Stimulated activated CD8-positive, alpha-beta memory T cell treated with anti-CD3 and anti-CD28 coated beads, Interleukin-15, amount 100 ng/mL, for 4 hours (primary cell): Measurements from ENCODE around the gene PDSS1.

Experiments
- DNase-seq, 2 donors: peaks; one replicate each; pipeline ENCODE4 v3.0.0-alpha.2; 2020; ENCODE audit warnings: low read depth in 2 of 2

Gene PDSS1

DNA sequence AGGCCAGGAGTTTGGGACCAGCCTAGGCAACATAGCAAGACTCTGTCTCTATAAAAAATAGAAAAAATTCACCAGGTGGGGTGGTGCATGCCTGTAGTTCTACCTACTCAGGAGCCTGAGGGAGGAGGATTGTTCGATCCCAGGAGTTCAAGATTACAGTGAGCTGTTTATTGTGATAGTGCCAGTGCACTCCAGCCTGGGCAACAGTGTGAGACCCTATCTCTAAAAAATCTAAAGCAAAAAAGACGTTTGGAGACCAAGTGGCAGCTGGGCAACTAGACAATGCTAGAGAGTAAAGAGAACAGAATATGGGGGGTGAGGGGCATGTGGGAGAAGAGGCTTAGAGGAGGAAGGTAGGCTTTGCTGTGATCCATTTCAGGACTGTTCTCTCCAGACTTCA is 1.4 kb downstream of the PDSS1 start:
- no peak for DNase-seq

- DNase-seq: no peak
These were observed 2.1 kb downstream of the PDSS1 start for GRCh38 chr10:26699631-26700030.

DNA sequence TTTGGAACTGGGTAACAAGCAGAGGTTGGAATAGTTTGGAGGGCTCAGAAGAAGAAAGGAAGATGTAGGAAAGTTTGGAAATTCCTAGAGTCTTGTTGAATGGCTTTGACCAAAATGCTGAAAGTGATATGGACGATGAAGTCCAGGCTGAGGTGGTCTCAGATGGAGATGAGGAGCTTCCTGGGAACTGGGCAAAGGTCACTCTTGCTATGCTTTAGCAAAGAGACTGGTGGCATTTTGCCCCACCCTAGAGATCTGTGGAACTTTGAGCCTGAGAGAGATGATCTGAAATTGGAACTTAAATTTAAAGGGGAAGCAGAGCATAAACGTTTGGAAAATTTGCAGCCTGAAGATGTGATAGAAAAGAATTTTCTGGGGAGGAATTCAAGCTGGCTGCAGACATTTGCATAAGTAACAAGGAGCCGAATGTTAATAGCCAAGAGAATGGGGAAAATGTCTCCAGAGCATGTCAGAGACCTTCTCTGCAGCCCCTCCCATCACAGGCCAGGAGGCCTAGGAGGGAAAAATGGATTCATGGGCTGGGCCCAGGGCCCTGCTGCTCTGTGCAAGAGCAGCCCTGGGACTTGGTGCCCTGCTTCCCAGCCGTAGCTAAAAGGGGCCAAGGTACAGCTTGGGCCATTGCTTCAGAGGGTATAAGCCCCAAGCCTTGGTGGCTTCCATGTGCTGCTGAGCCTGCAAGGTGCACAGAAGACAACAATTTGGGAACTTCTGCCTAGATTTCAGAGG is 3.6 kb downstream of the PDSS1 start:
- DNase-seq: no peak

DNA sequence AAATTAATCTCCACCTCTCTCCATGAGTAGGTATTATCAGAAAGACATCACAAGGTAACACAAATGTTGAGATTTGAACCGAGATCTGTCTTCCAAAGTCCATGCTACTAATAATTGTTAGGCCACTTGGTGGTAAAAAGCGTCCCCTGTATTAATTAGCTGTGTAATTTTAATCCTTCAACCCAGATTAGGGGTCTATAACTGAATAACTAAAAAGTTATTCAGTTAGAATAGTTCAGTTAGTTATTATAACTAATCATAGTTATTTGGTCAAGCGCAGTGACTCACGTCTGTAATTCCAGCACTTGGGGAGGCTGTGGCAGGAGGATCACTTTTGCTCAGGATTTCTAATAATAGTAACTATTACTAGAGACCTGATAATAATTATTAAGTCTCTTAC is 5.6 kb downstream of the PDSS1 start:
- no peak for DNase-seq

GRCh38 chr10:26703974-26704373 is 6.5 kb downstream of the PDSS1 start:
- no peak for DNase-seq

- DNase-seq: no peak
These were observed 8.7 kb downstream of the PDSS1 start for GRCh38 chr10:26706206-26706605.

- DNase-seq: no peak
These were observed 9.4 kb downstream of the PDSS1 start for GRCh38 chr10:26706936-26707335.

DNA sequence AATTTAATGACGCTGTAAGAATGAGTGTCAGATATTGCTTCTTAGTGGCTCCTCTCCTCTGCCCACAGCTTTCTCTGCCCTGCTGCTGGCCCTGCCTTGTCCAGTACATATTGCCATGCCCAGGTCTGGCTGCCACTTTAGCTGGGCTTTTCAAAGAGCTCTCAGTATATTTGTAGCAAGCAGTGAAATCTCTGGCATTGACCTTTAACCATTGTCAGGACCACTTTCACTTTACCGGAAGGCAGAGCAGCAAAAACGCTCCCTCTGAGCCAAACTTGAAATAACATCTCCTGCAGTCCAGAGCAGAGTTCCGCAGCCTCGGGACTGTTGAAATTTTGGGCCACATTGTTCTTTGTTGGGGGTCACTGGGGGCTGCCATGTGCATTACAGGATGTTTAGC is 13.8 kb downstream of the PDSS1 start:
- DNase-seq: no peak

GRCh38 chr10:26714415-26715136 is 17.1 kb downstream of the PDSS1 start:
- no peak for DNase-seq

DNA sequence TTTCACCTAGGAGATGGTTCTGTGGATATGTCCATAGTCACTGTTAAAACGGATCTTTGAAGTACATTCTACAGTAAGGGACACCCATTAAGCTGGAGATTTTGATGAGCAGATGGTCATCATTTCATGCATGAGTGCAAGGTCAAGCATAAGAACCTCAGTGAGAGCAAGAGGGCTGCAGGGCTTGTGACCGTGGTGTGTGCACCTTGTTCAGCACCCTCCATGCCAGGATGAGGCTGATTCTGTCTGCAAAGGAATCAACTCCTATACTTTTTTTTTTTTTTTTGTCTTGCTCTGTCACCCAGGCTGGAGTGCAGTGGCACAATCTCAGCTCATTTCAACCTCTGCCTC is 17.6 kb downstream of the PDSS1 start:
- no peak for DNase-seq

DNA sequence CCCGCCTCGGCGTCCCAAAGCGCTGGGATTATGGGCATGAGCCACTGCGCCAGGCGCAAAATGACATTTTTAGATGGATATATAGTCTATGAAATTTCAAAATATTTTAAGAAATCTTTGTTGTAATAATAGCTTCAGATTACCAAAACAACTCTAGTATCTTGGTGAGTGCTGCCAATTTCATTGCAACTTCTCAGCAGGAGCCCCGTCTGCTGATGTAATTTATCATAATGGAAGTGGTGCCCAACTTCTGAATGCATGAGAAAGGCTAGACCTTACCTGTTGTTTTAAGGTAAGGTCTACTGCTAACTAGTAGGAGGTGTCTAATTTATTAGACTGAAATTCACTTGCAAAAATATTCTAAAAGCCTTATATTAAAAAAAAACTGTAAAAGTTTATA is 20.0 kb downstream of the PDSS1 start:
- no peak for DNase-seq

- peak in 1 of 2 donors; percentile 2 for DNase-seq
These were observed 24.1 kb downstream of the PDSS1 start for GRCh38 chr10:26721561-26721960.

DNA sequence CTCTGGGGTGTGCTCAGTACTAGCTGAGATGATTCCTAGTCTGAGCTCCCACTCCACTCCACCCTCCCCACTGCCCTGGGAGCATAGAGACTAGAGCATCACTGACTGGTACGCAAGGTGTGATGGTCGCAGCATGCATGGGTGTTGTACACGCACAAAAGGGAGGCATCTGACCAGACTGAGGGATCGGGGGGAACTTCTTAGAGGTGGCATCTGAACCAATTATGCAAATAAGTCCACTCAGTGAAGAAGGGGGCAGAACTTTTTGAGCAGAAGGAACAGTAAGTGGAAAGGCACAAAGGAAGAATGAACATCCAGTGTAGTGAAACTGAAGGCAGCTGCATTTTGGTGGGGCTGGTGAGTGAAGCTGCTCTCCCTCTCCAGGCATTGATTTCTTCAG is 25.5 kb downstream of the PDSS1 start:
- no peak for DNase-seq

GRCh38 chr10:26725837-26726727 is 28.6 kb downstream of the PDSS1 start:
- peak in 1 of 2 donors; percentile 4 for DNase-seq

DNA sequence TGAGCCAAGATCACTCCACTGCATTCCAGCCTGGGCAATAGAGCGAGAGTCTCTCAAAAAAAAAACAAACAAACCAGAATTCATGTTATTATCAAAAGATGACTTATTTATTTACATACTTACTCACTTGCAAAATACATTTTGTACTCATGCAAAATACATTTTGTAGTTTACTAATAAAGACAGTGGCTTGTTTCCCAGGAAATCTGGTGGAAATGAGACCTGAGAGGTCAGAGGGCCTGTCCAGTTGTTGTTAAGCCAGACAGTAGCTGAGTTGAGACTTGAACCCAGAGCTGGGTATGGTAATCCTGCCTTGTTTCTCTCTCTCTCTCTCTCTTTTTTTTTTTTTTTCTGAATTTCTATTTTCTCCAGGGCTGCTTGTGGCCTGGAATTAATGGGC is 29.5 kb downstream of the PDSS1 start:
- no peak for DNase-seq

GRCh38 chr10:26728957-26729356 is 31.5 kb downstream of the PDSS1 start:
- DNase-seq: no peak

GRCh38 chr10:26729395-26729794 is 31.9 kb downstream of the PDSS1 start:
- no peak for DNase-seq

DNA sequence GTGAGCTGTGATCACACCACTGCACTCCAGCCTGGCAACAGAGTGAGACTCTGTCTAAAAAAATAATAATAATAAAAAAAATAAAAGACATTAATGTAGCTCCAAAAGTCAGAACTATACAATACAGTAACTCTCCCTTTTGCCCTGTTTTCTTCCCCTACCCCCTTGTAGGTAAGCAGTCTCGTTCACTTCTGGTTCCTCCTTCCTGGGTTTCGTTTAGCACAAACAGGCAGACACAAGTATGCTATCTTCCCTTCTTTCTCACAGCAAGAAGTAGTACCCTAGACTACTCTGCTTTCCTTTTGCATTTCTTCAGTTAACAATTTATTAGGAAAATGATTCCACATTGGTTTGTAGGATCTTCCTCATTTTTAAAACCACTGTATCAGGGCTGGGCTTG is 33.1 kb downstream of the PDSS1 start:
- DNase-seq: no peak

GRCh38 chr10:26733750-26734568 is 36.5 kb downstream of the PDSS1 start:
- no peak for DNase-seq

GRCh38 chr10:26735435-26735834 is 37.9 kb downstream of the PDSS1 start:
- DNase-seq: no peak

DNA sequence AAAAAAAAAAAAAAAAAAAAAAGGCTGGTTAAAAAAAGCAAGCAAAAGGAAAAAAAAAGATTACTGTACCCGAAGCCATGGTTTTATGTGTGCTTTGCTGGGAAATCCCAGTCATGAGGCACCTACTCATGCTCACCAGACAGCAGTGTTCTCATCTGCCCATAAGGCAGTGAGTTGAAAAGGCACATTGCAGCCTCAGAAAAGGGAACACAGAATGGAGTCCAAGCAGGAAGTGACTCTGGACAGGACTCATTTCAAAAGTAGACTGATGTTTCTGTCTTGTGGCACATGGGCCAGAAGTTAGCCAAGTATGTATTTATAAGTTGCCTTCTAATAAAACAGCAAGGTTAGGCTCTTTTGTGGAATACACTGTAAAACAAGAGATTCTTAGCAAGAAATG is 40.2 kb downstream of the PDSS1 start:
- no peak for DNase-seq
